HEK293 (cell line): ENCODE measurements around the gene HHEX.

ENCODE experiments used
- ZBTB20 ChIP-seq: fragments of 450-650 bp; formaldehyde crosslinking; IDR thresholded peaks from 2 replicates; pipeline ENCODE4 v1.5.1; 2016; ENCODE audit warnings: missing biosample characterization, missing genetic modification characterization
- ZBTB21 ChIP-seq: fragments of 450-650 bp; formaldehyde crosslinking; IDR thresholded peaks from 2 replicates; pipeline ENCODE4 v1.5.1; 2017; ENCODE audit warnings: missing biosample characterization, missing genetic modification characterization
- ZBTB7A ChIP-seq: fragments of 450-650 bp; formaldehyde crosslinking; IDR thresholded peaks from 2 replicates; pipeline ENCODE4 v1.5.1; 2016; ENCODE audit warnings: low read depth, missing biosample characterization, missing genetic modification characterization
- ZFP69B ChIP-seq: fragments of 450-650 bp; formaldehyde crosslinking; IDR thresholded peaks from 2 replicates; pipeline ENCODE4 v1.5.1; 2016; ENCODE audit warnings: missing biosample characterization, missing genetic modification characterization
- ZNF138 ChIP-seq: fragments of 450-650 bp; formaldehyde crosslinking; IDR thresholded peaks from 2 replicates; pipeline ENCODE4 v1.5.1; 2016; ENCODE audit warnings: missing biosample characterization, missing genetic modification characterization, borderline replicate concordance
- ZNF140 ChIP-seq: fragments of 450-650 bp; formaldehyde crosslinking; IDR thresholded peaks from 2 replicates; pipeline ENCODE4 v1.5.1; 2016; ENCODE audit warnings: missing biosample characterization, missing genetic modification characterization
- ZNF248 ChIP-seq: fragments of 450-650 bp; formaldehyde crosslinking; IDR thresholded peaks from 2 replicates; pipeline ENCODE4 v1.5.1; 2017; ENCODE audit warnings: missing biosample characterization, missing genetic modification characterization
- ZNF266 ChIP-seq: fragments of 450-650 bp; formaldehyde crosslinking; IDR thresholded peaks from 2 replicates; pipeline ENCODE4 v1.5.1; 2016; ENCODE audit warnings: missing biosample characterization, missing genetic modification characterization, low read depth
- ZNF335 ChIP-seq: fragments of 450-650 bp; formaldehyde crosslinking; conservative IDR thresholded peaks from 2 replicates; pipeline ENCODE4 v1.5.1; 2016; ENCODE audit warnings: missing biosample characterization, missing genetic modification characterization
- ZNF341 ChIP-seq: fragments of 450-650 bp; formaldehyde crosslinking; IDR thresholded peaks from 2 replicates; pipeline ENCODE4; 2016; ENCODE audit warnings: low read depth, missing biosample characterization, missing genetic modification characterization
- ZNF366 ChIP-seq: fragments of 450-650 bp; formaldehyde crosslinking; conservative IDR thresholded peaks from 2 replicates; pipeline ENCODE4 v1.5.1; 2016; ENCODE audit warnings: missing biosample characterization, missing genetic modification characterization
- ZNF514 ChIP-seq: fragments of 450-650 bp; formaldehyde crosslinking; IDR thresholded peaks from 2 replicates; pipeline ENCODE4 v1.5.1; 2016; ENCODE audit warnings: missing biosample characterization, missing genetic modification characterization
- ZNF785 ChIP-seq: fragments of 450-650 bp; formaldehyde crosslinking; IDR thresholded peaks from 2 replicates; pipeline ENCODE4 v1.5.1; 2016; ENCODE audit warnings: missing biosample characterization, missing genetic modification characterization
- ZSCAN30 ChIP-seq: fragments of 450-650 bp; IDR thresholded peaks from 2 replicates; pipeline ENCODE4 v1.5.1; 2018; ENCODE audit warnings: missing biosample characterization, mild to moderate bottlenecking, missing genetic modification characterization, moderate library complexity
- TF ChIP-seq, protein P1 (sequence below): fragments of 450-650 bp; formaldehyde crosslinking; conservative IDR thresholded peaks from 2 replicates; pipeline ENCODE4 v1.5.1; 2016; ENCODE audit warnings: low read depth, missing biosample characterization, missing genetic modification characterization
- TF ChIP-seq, protein P2 (sequence below): fragments of 450-650 bp; formaldehyde crosslinking; IDR thresholded peaks from 2 replicates; pipeline ENCODE4 v1.5.1; 2017; ENCODE audit warnings: missing biosample characterization, missing genetic modification characterization
- TF ChIP-seq, protein P3 (sequence below): fragments of 450-650 bp; formaldehyde crosslinking; IDR thresholded peaks from 2 replicates; pipeline ENCODE4 v1.5.1; 2016; ENCODE audit warnings: missing biosample characterization, missing genetic modification characterization
- TF ChIP-seq, protein P4 (sequence below): fragments of 450-650 bp; formaldehyde crosslinking; IDR thresholded peaks from 2 replicates; pipeline ENCODE4 v1.5.1; 2016; ENCODE audit warnings: missing biosample characterization, missing genetic modification characterization, borderline replicate concordance
- TF ChIP-seq, protein P5 (sequence below): fragments of 450-650 bp; formaldehyde crosslinking; IDR thresholded peaks from 2 replicates; pipeline ENCODE4 v1.5.1; 2016; ENCODE audit warnings: missing biosample characterization, missing genetic modification characterization
- TF ChIP-seq, protein P6 (sequence below): fragments of 450-650 bp; formaldehyde crosslinking; IDR thresholded peaks from 2 replicates; pipeline ENCODE4 v1.5.1; 2016; ENCODE audit warnings: missing biosample characterization, missing genetic modification characterization
- TF ChIP-seq, protein P7 (sequence below): fragments of 450-650 bp; formaldehyde crosslinking; IDR thresholded peaks from 2 replicates; pipeline ENCODE4 v1.5.1; 2016; ENCODE audit warnings: missing biosample characterization, missing genetic modification characterization

HHEX gene

DNA sequence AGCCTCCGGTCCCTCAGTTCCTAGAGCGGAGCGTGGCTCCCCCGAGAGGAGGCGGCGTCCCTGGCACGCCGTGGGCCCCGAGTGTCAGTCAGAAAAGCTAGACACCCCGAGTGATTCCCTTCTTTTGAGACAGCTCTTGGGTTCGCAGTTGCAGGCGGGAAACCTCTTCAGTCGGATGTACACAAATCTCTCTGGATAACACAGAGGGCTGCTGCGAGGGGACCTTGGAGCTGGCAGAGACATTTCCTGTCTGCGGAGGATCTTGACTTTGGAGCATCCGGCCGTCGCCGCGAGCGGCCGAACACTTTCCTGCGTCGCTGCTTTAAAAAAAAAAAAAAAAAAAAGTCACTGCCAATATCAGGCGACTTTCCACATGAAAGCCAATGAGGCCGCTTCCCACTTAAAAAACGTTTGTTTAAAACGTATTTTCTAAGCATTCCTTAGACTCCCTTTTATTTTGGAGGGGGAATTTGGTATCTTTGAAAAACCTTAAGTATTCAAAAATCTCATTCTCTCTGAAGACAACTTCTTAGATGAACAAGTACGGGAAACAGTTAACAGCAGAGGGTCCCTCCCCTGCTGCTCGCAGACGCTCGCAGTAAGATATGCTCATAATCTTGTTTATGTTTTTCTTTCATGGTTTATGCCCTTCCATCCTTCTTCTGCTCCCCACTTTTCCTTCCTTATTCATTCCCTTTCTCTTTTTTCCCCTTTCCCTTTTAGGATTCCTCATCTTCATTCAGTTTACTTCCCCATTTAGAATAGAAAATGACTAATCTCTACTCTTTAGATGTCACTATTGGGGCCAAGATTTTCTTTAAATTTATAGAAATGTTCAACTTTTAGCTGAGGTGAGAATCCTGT lies 10.0 kb downstream of the HHEX start (continued):
- TF ChIP-seq ZNF140 (tag by site-specific recombination): no peak
- TF ChIP-seq, protein P1, sequence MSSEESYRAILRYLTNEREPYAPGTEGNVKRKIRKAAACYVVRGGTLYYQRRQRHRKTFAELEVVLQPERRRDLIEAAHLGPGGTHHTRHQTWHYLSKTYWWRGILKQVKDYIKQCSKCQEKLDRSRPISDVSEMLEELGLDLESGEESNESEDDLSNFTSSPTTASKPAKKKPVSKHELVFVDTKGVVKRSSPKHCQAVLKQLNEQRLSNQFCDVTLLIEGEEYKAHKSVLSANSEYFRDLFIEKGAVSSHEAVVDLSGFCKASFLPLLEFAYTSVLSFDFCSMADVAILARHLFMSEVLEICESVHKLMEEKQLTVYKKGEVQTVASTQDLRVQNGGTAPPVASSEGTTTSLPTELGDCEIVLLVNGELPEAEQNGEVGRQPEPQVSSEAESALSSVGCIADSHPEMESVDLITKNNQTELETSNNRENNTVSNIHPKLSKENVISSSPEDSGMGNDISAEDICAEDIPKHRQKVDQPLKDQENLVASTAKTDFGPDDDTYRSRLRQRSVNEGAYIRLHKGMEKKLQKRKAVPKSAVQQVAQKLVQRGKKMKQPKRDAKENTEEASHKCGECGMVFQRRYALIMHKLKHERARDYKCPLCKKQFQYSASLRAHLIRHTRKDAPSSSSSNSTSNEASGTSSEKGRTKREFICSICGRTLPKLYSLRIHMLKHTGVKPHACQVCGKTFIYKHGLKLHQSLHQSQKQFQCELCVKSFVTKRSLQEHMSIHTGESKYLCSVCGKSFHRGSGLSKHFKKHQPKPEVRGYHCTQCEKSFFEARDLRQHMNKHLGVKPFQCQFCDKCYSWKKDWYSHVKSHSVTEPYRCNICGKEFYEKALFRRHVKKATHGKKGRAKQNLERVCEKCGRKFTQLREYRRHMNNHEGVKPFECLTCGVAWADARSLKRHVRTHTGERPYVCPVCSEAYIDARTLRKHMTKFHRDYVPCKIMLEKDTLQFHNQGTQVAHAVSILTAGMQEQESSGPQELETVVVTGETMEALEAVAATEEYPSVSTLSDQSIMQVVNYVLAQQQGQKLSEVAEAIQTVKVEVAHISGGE (tag by site-specific recombination): peak; percentile 91
- no peak for TF ChIP-seq ZNF138
- TF ChIP-seq, protein P2, sequence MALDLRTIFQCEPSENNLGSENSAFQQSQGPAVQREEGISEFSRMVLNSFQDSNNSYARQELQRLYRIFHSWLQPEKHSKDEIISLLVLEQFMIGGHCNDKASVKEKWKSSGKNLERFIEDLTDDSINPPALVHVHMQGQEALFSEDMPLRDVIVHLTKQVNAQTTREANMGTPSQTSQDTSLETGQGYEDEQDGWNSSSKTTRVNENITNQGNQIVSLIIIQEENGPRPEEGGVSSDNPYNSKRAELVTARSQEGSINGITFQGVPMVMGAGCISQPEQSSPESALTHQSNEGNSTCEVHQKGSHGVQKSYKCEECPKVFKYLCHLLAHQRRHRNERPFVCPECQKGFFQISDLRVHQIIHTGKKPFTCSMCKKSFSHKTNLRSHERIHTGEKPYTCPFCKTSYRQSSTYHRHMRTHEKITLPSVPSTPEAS (tag by site-specific recombination): no peak
- TF ChIP-seq, protein P3, sequence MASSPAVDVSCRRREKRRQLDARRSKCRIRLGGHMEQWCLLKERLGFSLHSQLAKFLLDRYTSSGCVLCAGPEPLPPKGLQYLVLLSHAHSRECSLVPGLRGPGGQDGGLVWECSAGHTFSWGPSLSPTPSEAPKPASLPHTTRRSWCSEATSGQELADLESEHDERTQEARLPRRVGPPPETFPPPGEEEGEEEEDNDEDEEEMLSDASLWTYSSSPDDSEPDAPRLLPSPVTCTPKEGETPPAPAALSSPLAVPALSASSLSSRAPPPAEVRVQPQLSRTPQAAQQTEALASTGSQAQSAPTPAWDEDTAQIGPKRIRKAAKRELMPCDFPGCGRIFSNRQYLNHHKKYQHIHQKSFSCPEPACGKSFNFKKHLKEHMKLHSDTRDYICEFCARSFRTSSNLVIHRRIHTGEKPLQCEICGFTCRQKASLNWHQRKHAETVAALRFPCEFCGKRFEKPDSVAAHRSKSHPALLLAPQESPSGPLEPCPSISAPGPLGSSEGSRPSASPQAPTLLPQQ (tag by site-specific recombination): peak; percentile 99
- no peak for TF ChIP-seq ZBTB7A (tag by site-specific recombination)
- peak; percentile 37; the same call in 1 of the 2 replicates for TF ChIP-seq ZSCAN30 (tag by site-specific recombination)
- TF ChIP-seq, protein P4, sequence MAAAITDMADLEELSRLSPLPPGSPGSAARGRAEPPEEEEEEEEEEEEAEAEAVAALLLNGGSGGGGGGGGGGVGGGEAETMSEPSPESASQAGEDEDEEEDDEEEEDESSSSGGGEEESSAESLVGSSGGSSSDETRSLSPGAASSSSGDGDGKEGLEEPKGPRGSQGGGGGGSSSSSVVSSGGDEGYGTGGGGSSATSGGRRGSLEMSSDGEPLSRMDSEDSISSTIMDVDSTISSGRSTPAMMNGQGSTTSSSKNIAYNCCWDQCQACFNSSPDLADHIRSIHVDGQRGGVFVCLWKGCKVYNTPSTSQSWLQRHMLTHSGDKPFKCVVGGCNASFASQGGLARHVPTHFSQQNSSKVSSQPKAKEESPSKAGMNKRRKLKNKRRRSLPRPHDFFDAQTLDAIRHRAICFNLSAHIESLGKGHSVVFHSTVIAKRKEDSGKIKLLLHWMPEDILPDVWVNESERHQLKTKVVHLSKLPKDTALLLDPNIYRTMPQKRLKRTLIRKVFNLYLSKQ (tag by site-specific recombination): no peak; the same call in 1 of the 2 replicates
- peak; percentile 83; the same call in 1 of the 2 replicates for TF ChIP-seq ZBTB20 (tag by site-specific recombination)
- TF ChIP-seq, protein P5, sequence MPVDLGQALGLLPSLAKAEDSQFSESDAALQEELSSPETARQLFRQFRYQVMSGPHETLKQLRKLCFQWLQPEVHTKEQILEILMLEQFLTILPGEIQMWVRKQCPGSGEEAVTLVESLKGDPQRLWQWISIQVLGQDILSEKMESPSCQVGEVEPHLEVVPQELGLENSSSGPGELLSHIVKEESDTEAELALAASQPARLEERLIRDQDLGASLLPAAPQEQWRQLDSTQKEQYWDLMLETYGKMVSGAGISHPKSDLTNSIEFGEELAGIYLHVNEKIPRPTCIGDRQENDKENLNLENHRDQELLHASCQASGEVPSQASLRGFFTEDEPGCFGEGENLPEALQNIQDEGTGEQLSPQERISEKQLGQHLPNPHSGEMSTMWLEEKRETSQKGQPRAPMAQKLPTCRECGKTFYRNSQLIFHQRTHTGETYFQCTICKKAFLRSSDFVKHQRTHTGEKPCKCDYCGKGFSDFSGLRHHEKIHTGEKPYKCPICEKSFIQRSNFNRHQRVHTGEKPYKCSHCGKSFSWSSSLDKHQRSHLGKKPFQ (tag by site-specific recombination): no peak
- TF ChIP-seq ZNF248 (tag by site-specific recombination): no peak
- TF ChIP-seq ZNF514: no peak
- no peak for TF ChIP-seq ZNF785 (tag by site-specific recombination)
- TF ChIP-seq, protein P6, sequence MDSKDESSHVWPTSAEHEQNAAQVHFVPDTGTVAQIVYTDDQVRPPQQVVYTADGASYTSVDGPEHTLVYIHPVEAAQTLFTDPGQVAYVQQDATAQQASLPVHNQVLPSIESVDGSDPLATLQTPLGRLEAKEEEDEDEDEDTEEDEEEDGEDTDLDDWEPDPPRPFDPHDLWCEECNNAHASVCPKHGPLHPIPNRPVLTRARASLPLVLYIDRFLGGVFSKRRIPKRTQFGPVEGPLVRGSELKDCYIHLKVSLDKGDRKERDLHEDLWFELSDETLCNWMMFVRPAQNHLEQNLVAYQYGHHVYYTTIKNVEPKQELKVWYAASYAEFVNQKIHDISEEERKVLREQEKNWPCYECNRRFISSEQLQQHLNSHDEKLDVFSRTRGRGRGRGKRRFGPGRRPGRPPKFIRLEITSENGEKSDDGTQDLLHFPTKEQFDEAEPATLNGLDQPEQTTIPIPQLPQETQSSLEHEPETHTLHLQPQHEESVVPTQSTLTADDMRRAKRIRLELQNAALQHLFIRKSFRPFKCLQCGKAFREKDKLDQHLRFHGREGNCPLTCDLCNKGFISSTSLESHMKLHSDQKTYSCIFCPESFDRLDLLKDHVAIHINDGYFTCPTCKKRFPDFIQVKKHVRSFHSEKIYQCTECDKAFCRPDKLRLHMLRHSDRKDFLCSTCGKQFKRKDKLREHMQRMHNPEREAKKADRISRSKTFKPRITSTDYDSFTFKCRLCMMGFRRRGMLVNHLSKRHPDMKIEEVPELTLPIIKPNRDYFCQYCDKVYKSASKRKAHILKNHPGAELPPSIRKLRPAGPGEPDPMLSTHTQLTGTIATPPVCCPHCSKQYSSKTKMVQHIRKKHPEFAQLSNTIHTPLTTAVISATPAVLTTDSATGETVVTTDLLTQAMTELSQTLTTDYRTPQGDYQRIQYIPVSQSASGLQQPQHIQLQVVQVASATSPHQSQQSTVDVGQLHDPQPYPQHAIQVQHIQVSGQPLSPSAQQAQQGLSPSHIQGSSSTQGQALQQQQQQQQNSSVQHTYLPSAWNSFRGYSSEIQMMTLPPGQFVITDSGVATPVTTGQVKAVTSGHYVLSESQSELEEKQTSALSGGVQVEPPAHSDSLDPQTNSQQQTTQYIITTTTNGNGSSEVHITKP (tag by site-specific recombination): no peak
- TF ChIP-seq, protein P7, sequence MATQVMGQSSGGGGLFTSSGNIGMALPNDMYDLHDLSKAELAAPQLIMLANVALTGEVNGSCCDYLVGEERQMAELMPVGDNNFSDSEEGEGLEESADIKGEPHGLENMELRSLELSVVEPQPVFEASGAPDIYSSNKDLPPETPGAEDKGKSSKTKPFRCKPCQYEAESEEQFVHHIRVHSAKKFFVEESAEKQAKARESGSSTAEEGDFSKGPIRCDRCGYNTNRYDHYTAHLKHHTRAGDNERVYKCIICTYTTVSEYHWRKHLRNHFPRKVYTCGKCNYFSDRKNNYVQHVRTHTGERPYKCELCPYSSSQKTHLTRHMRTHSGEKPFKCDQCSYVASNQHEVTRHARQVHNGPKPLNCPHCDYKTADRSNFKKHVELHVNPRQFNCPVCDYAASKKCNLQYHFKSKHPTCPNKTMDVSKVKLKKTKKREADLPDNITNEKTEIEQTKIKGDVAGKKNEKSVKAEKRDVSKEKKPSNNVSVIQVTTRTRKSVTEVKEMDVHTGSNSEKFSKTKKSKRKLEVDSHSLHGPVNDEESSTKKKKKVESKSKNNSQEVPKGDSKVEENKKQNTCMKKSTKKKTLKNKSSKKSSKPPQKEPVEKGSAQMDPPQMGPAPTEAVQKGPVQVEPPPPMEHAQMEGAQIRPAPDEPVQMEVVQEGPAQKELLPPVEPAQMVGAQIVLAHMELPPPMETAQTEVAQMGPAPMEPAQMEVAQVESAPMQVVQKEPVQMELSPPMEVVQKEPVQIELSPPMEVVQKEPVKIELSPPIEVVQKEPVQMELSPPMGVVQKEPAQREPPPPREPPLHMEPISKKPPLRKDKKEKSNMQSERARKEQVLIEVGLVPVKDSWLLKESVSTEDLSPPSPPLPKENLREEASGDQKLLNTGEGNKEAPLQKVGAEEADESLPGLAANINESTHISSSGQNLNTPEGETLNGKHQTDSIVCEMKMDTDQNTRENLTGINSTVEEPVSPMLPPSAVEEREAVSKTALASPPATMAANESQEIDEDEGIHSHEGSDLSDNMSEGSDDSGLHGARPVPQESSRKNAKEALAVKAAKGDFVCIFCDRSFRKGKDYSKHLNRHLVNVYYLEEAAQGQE: no peak
- TF ChIP-seq ZNF341 (tag by site-specific recombination): peak; percentile 95
- TF ChIP-seq ZBTB21: no peak
- no peak for TF ChIP-seq ZNF266 (tag by site-specific recombination)
- peak; percentile 83 for TF ChIP-seq ZNF335 (tag by site-specific recombination)
- TF ChIP-seq ZNF366 (tag by site-specific recombination): peak; percentile 72; the same call in 1 of the 2 replicates
- TF ChIP-seq ZFP69B (tag by site-specific recombination): peak; percentile 98
